HL-60/S4 (cell line): Measurements from ENCODE around the gene GNE.
"Not testable (repeated sequence)": the region's sequence is repeated elsewhere in the genome, so short reads cannot be mapped to it uniquely, and the experiment has no call there.

Experiments used
- in situ Hi-C: fragments of 300-500 bp; cut with MboI; formaldehyde crosslinking; loops from 2 replicates; pipeline ENCODE4 v1.14.3; 2022; ENCODE audit warnings: low sequenced_read_pairs

The GNE gene

GRCh38 chr9:36258208-36258995, at the start of gene GNE:
Gene GNE (minus strand): TSS chr9:36258448. CDS start chr9:36249355, 9,093 bp downstream.
- in situ Hi-C loops = no loop called here

- in situ Hi-C loops = no loop called here
These were observed 48.4 kb upstream of the GNE start for GRCh38 chr9:36306471-36307306.

- in situ Hi-C loops = not testable (repeated sequence)
These were observed 46.1 kb upstream of the GNE start for GRCh38 chr9:36304366-36304765.

- in situ Hi-C loops = no loop called here
These were observed 43.0 kb upstream of the GNE start for GRCh38 chr9:36301227-36301626.

- in situ Hi-C loops = no loop called here
These were observed 40.3 kb upstream of the GNE start for GRCh38 chr9:36298566-36298965.

- in situ Hi-C loops = no loop called here
These were observed 39.5 kb upstream of the GNE start for GRCh38 chr9:36297798-36298197.

- in situ Hi-C loops = not testable (repeated sequence)
These were observed 36.7 kb upstream of the GNE start for GRCh38 chr9:36294996-36295395.

- in situ Hi-C loops = no loop called here
These were observed 35.7 kb upstream of the GNE start for GRCh38 chr9:36293918-36294317.

- in situ Hi-C loops = no loop called here
These were observed 34.9 kb upstream of the GNE start for GRCh38 chr9:36293171-36293570.

- in situ Hi-C loops = no loop called here
These were observed 34.4 kb upstream of the GNE start for GRCh38 chr9:36292641-36293040.

GRCh38 chr9:36290996-36291395, 32.7 kb upstream of the GNE start:
- in situ Hi-C loops = no loop called here

- in situ Hi-C loops = no loop called here
These were observed 31.7 kb upstream of the GNE start for GRCh38 chr9:36289836-36290435.

GRCh38 chr9:36288070-36288469, 29.8 kb upstream of the GNE start:
- in situ Hi-C loops = no loop called here

- in situ Hi-C loops = no loop called here
These were observed 28.1 kb upstream of the GNE start for GRCh38 chr9:36286388-36286787.

- in situ Hi-C loops = no loop called here
These were observed 26.0 kb upstream of the GNE start for GRCh38 chr9:36284226-36284625.

- in situ Hi-C loops = no loop called here
These were observed 24.0 kb upstream of the GNE start for GRCh38 chr9:36282275-36282674.

- in situ Hi-C loops = no loop called here
These were observed 22.7 kb upstream of the GNE start for GRCh38 chr9:36280989-36281388.

GRCh38 chr9:36278243-36278642, 20.0 kb upstream of the GNE start:
- in situ Hi-C loops = no loop called here

GRCh38 chr9:36276781-36277181, 18.5 kb upstream of the GNE start:
- in situ Hi-C loops = no loop called here

- in situ Hi-C loops = no loop called here
These were observed 18.0 kb upstream of the GNE start for GRCh38 chr9:36276254-36276653.

- in situ Hi-C loops = no loop called here
These were observed 16.8 kb upstream of the GNE start for GRCh38 chr9:36275060-36275459.

GRCh38 chr9:36273354-36273753, 15.1 kb upstream of the GNE start:
- in situ Hi-C loops = not testable (repeated sequence)
